Ishikawa (cell line): Measurements from ENCODE around the gene UHRF1.

Experiments used
- CEBPB ChIP-seq: IDR thresholded peaks from 2 replicates; pipeline ENCODE4 v1.6.1; 2012
- CREB1 ChIP-seq: IDR thresholded peaks from 2 replicates; pipeline ENCODE4 v1.6.1; 2012; ENCODE audit warnings: low read depth
- EP300 ChIP-seq: IDR thresholded peaks from 2 replicates; pipeline ENCODE4 v1.6.1; 2012; ENCODE audit warnings: borderline replicate concordance
- FOXM1 ChIP-seq: IDR thresholded peaks from 2 replicates; pipeline ENCODE4 v1.6.1; 2012; ENCODE audit warnings: low read depth, borderline replicate concordance
- NFIC ChIP-seq: IDR thresholded peaks from 2 replicates; pipeline ENCODE4 v1.6.1; 2012
- RAD21 ChIP-seq: IDR thresholded peaks from 2 replicates; pipeline ENCODE4 v1.6.1; 2012; ENCODE audit warnings: low read depth
- TAF1 ChIP-seq: IDR thresholded peaks from 2 replicates; pipeline ENCODE4 v1.6.1; 2012; ENCODE audit warnings: low read depth, mild to moderate bottlenecking
- TCF12 ChIP-seq: IDR thresholded peaks from 2 replicates; pipeline ENCODE4 v1.6.1; 2012; ENCODE audit warnings: low read depth
- TEAD4 ChIP-seq: IDR thresholded peaks from 2 replicates; pipeline ENCODE4 v1.6.1; 2012
- YY1 ChIP-seq: IDR thresholded peaks from 2 replicates; pipeline ENCODE4 v1.6.1; 2012; ENCODE audit warnings: low read depth
- ZBTB7A ChIP-seq: IDR thresholded peaks from 2 replicates; pipeline ENCODE4 v1.6.1; 2012; ENCODE audit warnings: low read depth
- TF ChIP-seq, protein P1 (sequence below): IDR thresholded peaks from 2 replicates; pipeline ENCODE4 v1.6.1; 2012
- TF ChIP-seq, protein P2 (sequence below): IDR thresholded peaks from 2 replicates; pipeline ENCODE4 v1.6.1; 2012
- TF ChIP-seq, protein P3 (sequence below): IDR thresholded peaks from 2 replicates; pipeline ENCODE4 v1.6.1; 2012; ENCODE audit warnings: low read depth, mild to moderate bottlenecking

The UHRF1 gene

DNA sequence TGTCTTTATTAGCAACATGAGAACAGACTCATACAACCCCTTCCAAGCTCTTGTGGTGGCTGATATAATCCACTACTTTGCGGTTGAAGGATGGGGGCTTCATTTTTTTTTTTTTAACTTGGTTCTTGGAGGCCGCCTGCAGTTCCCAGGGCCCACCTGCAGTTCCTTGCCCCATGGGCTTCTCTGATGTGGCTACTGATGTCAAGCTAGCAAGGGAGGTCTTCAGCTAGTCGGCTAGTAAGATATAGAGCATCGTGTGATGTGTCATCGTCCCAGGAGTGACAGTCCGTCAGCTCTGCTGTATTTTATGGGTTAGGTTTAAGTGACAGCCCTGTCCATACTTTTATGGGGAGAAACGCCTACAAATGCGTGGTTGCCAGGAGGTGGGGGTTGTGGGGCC is 26.1 kb downstream of the UHRF1 start:
- TF ChIP-seq, protein P1, sequence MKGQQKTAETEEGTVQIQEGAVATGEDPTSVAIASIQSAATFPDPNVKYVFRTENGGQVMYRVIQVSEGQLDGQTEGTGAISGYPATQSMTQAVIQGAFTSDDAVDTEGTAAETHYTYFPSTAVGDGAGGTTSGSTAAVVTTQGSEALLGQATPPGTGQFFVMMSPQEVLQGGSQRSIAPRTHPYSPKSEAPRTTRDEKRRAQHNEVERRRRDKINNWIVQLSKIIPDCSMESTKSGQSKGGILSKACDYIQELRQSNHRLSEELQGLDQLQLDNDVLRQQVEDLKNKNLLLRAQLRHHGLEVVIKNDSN = no peak
- TF ChIP-seq RAD21 (no peak), NFIC (no peak), TEAD4 (no peak), CREB1 (no peak), EP300 (no peak), TAF1 (no peak), TCF12 (no peak), YY1 (no peak), ZBTB7A (no peak)
- TF ChIP-seq, protein P2, sequence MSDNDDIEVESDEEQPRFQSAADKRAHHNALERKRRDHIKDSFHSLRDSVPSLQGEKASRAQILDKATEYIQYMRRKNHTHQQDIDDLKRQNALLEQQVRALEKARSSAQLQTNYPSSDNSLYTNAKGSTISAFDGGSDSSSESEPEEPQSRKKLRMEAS = no peak
- TF ChIP-seq, protein P3, sequence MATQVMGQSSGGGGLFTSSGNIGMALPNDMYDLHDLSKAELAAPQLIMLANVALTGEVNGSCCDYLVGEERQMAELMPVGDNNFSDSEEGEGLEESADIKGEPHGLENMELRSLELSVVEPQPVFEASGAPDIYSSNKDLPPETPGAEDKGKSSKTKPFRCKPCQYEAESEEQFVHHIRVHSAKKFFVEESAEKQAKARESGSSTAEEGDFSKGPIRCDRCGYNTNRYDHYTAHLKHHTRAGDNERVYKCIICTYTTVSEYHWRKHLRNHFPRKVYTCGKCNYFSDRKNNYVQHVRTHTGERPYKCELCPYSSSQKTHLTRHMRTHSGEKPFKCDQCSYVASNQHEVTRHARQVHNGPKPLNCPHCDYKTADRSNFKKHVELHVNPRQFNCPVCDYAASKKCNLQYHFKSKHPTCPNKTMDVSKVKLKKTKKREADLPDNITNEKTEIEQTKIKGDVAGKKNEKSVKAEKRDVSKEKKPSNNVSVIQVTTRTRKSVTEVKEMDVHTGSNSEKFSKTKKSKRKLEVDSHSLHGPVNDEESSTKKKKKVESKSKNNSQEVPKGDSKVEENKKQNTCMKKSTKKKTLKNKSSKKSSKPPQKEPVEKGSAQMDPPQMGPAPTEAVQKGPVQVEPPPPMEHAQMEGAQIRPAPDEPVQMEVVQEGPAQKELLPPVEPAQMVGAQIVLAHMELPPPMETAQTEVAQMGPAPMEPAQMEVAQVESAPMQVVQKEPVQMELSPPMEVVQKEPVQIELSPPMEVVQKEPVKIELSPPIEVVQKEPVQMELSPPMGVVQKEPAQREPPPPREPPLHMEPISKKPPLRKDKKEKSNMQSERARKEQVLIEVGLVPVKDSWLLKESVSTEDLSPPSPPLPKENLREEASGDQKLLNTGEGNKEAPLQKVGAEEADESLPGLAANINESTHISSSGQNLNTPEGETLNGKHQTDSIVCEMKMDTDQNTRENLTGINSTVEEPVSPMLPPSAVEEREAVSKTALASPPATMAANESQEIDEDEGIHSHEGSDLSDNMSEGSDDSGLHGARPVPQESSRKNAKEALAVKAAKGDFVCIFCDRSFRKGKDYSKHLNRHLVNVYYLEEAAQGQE = no peak

GRCh38 chr19:4937060-4937459 is 27.8 kb downstream of the UHRF1 start:
- TF ChIP-seq EP300 (no peak), CEBPB (no peak), FOXM1 (no peak), TAF1 (no peak), YY1 (no peak), NFIC (no peak), RAD21 (no peak), TEAD4 (no peak)
- TF ChIP-seq, protein P2 = no peak
- TF ChIP-seq, protein P1 = no peak
- TF ChIP-seq, protein P3 = no peak

DNA sequence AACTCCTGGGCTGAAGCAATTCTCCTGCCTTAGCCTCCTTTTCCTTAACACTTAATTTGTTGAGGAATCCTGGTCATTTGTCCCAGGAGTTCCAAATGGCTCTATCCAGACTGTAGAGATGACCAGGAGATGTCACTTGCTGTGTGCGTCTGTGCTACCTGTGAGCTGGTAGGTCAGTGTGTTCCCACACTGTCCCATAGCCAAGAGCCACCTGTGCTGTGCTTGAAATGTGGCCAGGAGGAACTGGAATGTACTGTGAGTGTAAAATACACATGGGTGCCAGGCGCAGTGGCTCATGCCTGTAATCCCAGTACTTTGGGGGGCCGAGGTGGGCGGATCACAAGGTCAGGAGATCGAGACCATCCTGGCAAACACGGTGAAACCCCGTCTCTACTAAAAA is 30.2 kb downstream of the UHRF1 start:
- TF ChIP-seq, protein P3 = no peak
- TF ChIP-seq TCF12 = no peak
- TF ChIP-seq RAD21 = no peak
- TF ChIP-seq FOXM1 = no peak
- TF ChIP-seq CEBPB = no peak

GRCh38 chr19:4951656-4952055 is 42.4 kb downstream of the UHRF1 start:
- TF ChIP-seq, protein P3 = no peak
- TF ChIP-seq NFIC (no peak), FOXM1 (no peak), RAD21 (no peak), EP300 (no peak), ZBTB7A (no peak), YY1 (no peak), TAF1 (no peak)
- TF ChIP-seq, protein P2 = no peak
- TF ChIP-seq, protein P1 = no peak
